ENCODE results near the gene KIN. TPM values are rescaled to one million over a fixed set of nuclear protein-coding genes. Genes with fewer than 3 reads are reported as not detected.

KIN gene, protein sequence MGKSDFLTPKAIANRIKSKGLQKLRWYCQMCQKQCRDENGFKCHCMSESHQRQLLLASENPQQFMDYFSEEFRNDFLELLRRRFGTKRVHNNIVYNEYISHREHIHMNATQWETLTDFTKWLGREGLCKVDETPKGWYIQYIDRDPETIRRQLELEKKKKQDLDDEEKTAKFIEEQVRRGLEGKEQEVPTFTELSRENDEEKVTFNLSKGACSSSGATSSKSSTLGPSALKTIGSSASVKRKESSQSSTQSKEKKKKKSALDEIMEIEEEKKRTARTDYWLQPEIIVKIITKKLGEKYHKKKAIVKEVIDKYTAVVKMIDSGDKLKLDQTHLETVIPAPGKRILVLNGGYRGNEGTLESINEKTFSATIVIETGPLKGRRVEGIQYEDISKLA
- total RNA-seq, result 5.5 and 6.7 TPM in 2 replicates

GRCh38 chr10:7787857-7788638, at the start of gene KIN, which contains the start of gene ATP5F1C:
TSS of gene KIN (minus strand) at chr10:7787993. CDS start at chr10:7787933, 60 bp downstream.
TSS of gene ATP5F1C (plus strand) at chr10:7788177. CDS start at chr10:7788208, 31 bp downstream.

GRCh38 chr10:7818295-7819120, 30.7 kb upstream of the KIN start, which contains the start of gene TAF3:
TSS of gene TAF3 (plus strand) at chr10:7818505. CDS start at chr10:7818710, 205 bp downstream.

GRCh38 chr10:7703140-7703539, 84.7 kb downstream of the KIN start, which contains the start of gene ITIH2:
TSS of gene ITIH2 (plus strand) at chr10:7703316. CDS start at chr10:7703435, 119 bp downstream.

Other genes starting within 250 kb of the KIN start
- gene ITIH5, start 121.0 kb downstream of the KIN start, total RNA-seq, result under 0.01 and 2.8 TPM in 2 replicates
- not detected in 2 replicates for gene ITIH2, start 84.7 kb downstream of the KIN start, total RNA-seq
- 193 and 309 TPM in 2 replicates for gene ATP5F1C, start 184 bp upstream of the KIN start, total RNA-seq
- gene TAF3, start 30.5 kb upstream of the KIN start, total RNA-seq, result 2.3 and 2.5 TPM in 2 replicates